NOMO-1 treated with DMSO at 0.1 percent for 48 hours (cell line): ENCODE measurements around the gene NEDD4.
"Not testable (repeated sequence)": the region's sequence is repeated elsewhere in the genome, so short reads cannot be mapped to it uniquely, and the experiment has no call there.

ENCODE experiments used
- DNase-seq: peaks from one replicate; lab custom pipeline; 2025; ENCODE audit not compliant: unreplicated experiment; lab: John Stamatoyannopoulos, UW

The NEDD4 gene

GRCh38 chr15:55834331-55834730 lies 159.1 kb downstream of the NEDD4 start:
- no peak for DNase-seq

- peak; percentile 77 for DNase-seq
Measured at GRCh38 chr15:55829826-55830225, 163.6 kb downstream of the NEDD4 start.

- no peak for DNase-seq
Measured at GRCh38 chr15:55827955-55828354, 165.5 kb downstream of the NEDD4 start.

- no peak for DNase-seq
Measured at GRCh38 chr15:55827204-55827603, 166.2 kb downstream of the NEDD4 start.

GRCh38 chr15:55824857-55825613 lies 168.4 kb downstream of the NEDD4 start:
- DNase-seq, result no peak

GRCh38 chr15:55823699-55824340 lies 169.6 kb downstream of the NEDD4 start:
- DNase-seq, result no peak

GRCh38 chr15:55823191-55823670 lies 170.2 kb downstream of the NEDD4 start:
- DNase-seq, result no peak

GRCh38 chr15:55821740-55822139 lies 171.7 kb downstream of the NEDD4 start:
- not testable (repeated sequence) for DNase-seq

- no peak for DNase-seq
Measured at GRCh38 chr15:55820043-55820442, 173.4 kb downstream of the NEDD4 start.

GRCh38 chr15:55819397-55820034 lies 173.9 kb downstream of the NEDD4 start:
- no peak for DNase-seq

GRCh38 chr15:55816017-55816416 lies 177.4 kb downstream of the NEDD4 start:
- no peak for DNase-seq

- no peak for DNase-seq
Measured at GRCh38 chr15:55802600-55803376, 190.6 kb downstream of the NEDD4 start.

GRCh38 chr15:55800216-55800615 lies 193.2 kb downstream of the NEDD4 start:
- DNase-seq, result no peak

- DNase-seq, result no peak
Measured at GRCh38 chr15:55799291-55800212, 193.9 kb downstream of the NEDD4 start.

GRCh38 chr15:55796321-55796965 lies 197.0 kb downstream of the NEDD4 start:
- no peak for DNase-seq

- no peak for DNase-seq
Measured at GRCh38 chr15:55795031-55795430, 198.4 kb downstream of the NEDD4 start.

- no peak for DNase-seq
Measured at GRCh38 chr15:55791551-55792400, 201.6 kb downstream of the NEDD4 start.

- no peak for DNase-seq
Measured at GRCh38 chr15:55789066-55789660, 204.2 kb downstream of the NEDD4 start.
